ENCODE measurements around the gene FYN.
A peak's percentile ranks its signal among the peaks of the same experiment; 100 is the strongest.

The FYN gene

GRCh38 chr6:111805511-111806164 lies 67.6 kb downstream of the FYN start:
- DNase-seq (ENCODE audit: low read depth) = peak; percentile 79
- no peak overlapping the region for H3K4me3 ChIP-seq (ENCODE audit: low read depth, low read length)
- TF ChIP-seq CTCF (IDR thresholded peaks at IDR 0.05; ENCODE audit: insufficient read depth, low read depth, low read length, missing control alignments) = no peak

- TF ChIP-seq CTCF (IDR thresholded peaks at IDR 0.05; ENCODE audit: insufficient read depth, low read depth, low read length, missing control alignments) = peak; percentile 23
- no peak overlapping the region for H3K4me3 ChIP-seq (ENCODE audit: low read depth, low read length)
- DNase-seq (ENCODE audit: low read depth) = peak; percentile 86
Measured at GRCh38 chr6:111804627-111805235, 68.5 kb downstream of the FYN start.

- DNase-seq (ENCODE audit: low read depth) = no peak
- no peak overlapping the region for H3K4me3 ChIP-seq (ENCODE audit: low read depth, low read length)
- TF ChIP-seq CTCF (IDR thresholded peaks at IDR 0.05; ENCODE audit: insufficient read depth, low read depth, low read length, missing control alignments) = no peak
Measured at GRCh38 chr6:111803804-111804203, 69.4 kb downstream of the FYN start.

- TF ChIP-seq CTCF (IDR thresholded peaks at IDR 0.05; ENCODE audit: insufficient read depth, low read depth, low read length, missing control alignments) = no peak
- H3K4me3 ChIP-seq (ENCODE audit: low read depth, low read length) = no peak overlapping the region
- no peak for DNase-seq (ENCODE audit: low read depth)
Measured at GRCh38 chr6:111803371-111803770, 69.9 kb downstream of the FYN start.

- DNase-seq (ENCODE audit: low read depth) = no peak
- no peak overlapping the region for H3K4me3 ChIP-seq (ENCODE audit: low read depth, low read length)
- no peak for TF ChIP-seq CTCF (IDR thresholded peaks at IDR 0.05; ENCODE audit: insufficient read depth, low read depth, low read length, missing control alignments)
Measured at GRCh38 chr6:111802720-111803330, 70.4 kb downstream of the FYN start.

GRCh38 chr6:111802015-111802414 lies 71.2 kb downstream of the FYN start:
- no peak for DNase-seq (ENCODE audit: low read depth)
- H3K4me3 ChIP-seq (ENCODE audit: low read depth, low read length) = no peak overlapping the region
- no peak for TF ChIP-seq CTCF (IDR thresholded peaks at IDR 0.05; ENCODE audit: insufficient read depth, low read depth, low read length, missing control alignments)
